Femur (tissue), 1 donor: ENCODE measurements around the gene HIGD1C.
"Not testable (repeated sequence)": the region's sequence is repeated elsewhere in the genome, so short reads cannot be mapped to it uniquely, and the experiment has no call there.

Experiments used
- DNase-seq: peaks from one replicate; pipeline ENCODE4 v3.0.0-alpha.2; 2017

HIGD1C gene

GRCh38 chr12:50952510-50952909 lies at the start of gene HIGD1C:
HIGD1C (plus strand) TSS chr12:50952544; CDS start chr12:50953999, 1,455 bp downstream.
- DNase-seq: no peak

- DNase-seq: not testable (repeated sequence)
Observed at GRCh38 chr12:50908479-50908878, 43.9 kb upstream of the HIGD1C start.

- not testable (repeated sequence) for DNase-seq
Observed at GRCh38 chr12:50912361-50912760, 40.0 kb upstream of the HIGD1C start.

GRCh38 chr12:50913224-50913623 lies 39.1 kb upstream of the HIGD1C start:
- DNase-seq: no peak

GRCh38 chr12:50914872-50915484 lies 37.4 kb upstream of the HIGD1C start:
- no peak for DNase-seq

- no peak for DNase-seq
Observed at GRCh38 chr12:50916292-50916691, 36.1 kb upstream of the HIGD1C start.

- DNase-seq: no peak
Observed at GRCh38 chr12:50918584-50919316, 33.6 kb upstream of the HIGD1C start.

GRCh38 chr12:50922820-50923219 lies 29.5 kb upstream of the HIGD1C start:
- no peak for DNase-seq

- DNase-seq: no peak
Observed at GRCh38 chr12:50923361-50924130, 28.8 kb upstream of the HIGD1C start.

- DNase-seq: no peak
Observed at GRCh38 chr12:50924131-50924438, 28.3 kb upstream of the HIGD1C start.

GRCh38 chr12:50924439-50925341 lies 27.7 kb upstream of the HIGD1C start:
- peak; percentile 93 for DNase-seq

GRCh38 chr12:50925342-50925651 lies 27.0 kb upstream of the HIGD1C start:
- no peak for DNase-seq

GRCh38 chr12:50925920-50926319 lies 26.4 kb upstream of the HIGD1C start:
- no peak for DNase-seq

GRCh38 chr12:50926415-50926814 lies 25.9 kb upstream of the HIGD1C start:
- no peak for DNase-seq

GRCh38 chr12:50926932-50927331 lies 25.4 kb upstream of the HIGD1C start:
- DNase-seq: not testable (repeated sequence)

- DNase-seq: no peak
Observed at GRCh38 chr12:50927356-50927755, 25.0 kb upstream of the HIGD1C start.

- no peak for DNase-seq
Observed at GRCh38 chr12:50927766-50928224, 24.5 kb upstream of the HIGD1C start.

- no peak for DNase-seq
Observed at GRCh38 chr12:50928392-50928791, 24.0 kb upstream of the HIGD1C start.

- DNase-seq: no peak
Observed at GRCh38 chr12:50929831-50930230, 22.5 kb upstream of the HIGD1C start.

GRCh38 chr12:50930477-50930876 lies 21.9 kb upstream of the HIGD1C start:
- DNase-seq: not testable (repeated sequence)

GRCh38 chr12:50932787-50933280 lies 19.5 kb upstream of the HIGD1C start:
- DNase-seq: no peak

GRCh38 chr12:50933459-50934124 lies 18.8 kb upstream of the HIGD1C start:
- no peak for DNase-seq
